ENCODE data around the gene SFMBT1. TPM values are rescaled to one million over a fixed set of nuclear protein-coding genes. Genes with fewer than 3 reads are reported as not detected.

Gene SFMBT1
- total and polyA plus RNA-seq, 2 of the 8 experiments (the other 6 are each of a cell fraction or from before 2014, with no cell fraction given), result 8.1 to 16.8 TPM

GRCh38 chr3:53027254-53027844 is 18.5 kb downstream of the SFMBT1 start:
- Histone ChIP-seq H3K14ac (ENCODE audit: insufficient read length) (no peak overlapping the region), H3K36me3 (ENCODE audit: control insufficient read depth in 2 of 4, insufficient read depth in 4 of 4, low read length in 3 of 4) (no peaks in the 10 kb centered on the region), H2AK5ac (ENCODE audit: low read depth, low read length) (no peak overlapping the region), H3K4me2 (ENCODE audit: insufficient read depth in 1 of 2, low read depth in 2 of 2, low read length in 2 of 2) (no peak overlapping the region), H2AFZ (ENCODE audit: low read length) (no peak overlapping the region), H3K79me1 (ENCODE audit: low read depth, low read length) (peaks cover 5% of the 10 kb centered on the region), H3K4me1 (replicated peaks in 1 of 4; ENCODE audit: control insufficient read depth in 3 of 4, insufficient read depth in 4 of 4, low read length in 3 of 4) (peaks cover 2 to 17% (median 10%) of the 10 kb centered on the region in 4 experiments; a peak in 6 of 7 replicates), H4K20me1 (replicated peaks in 1 of 2; ENCODE audit: control insufficient read depth in 1 of 2, insufficient read depth in 2 of 2, low read length in 2 of 2) (no peaks in the 10 kb centered on the region), H2BK12ac (ENCODE audit: low read depth, low read length) (no peak overlapping the region), H3K4me3 (ENCODE audit: extremely low read depth in 1 of 4, insufficient read depth in 2 of 4, low read depth in 3 of 4, low read length in 4 of 4) (no peak overlapping the region), H4K8ac (ENCODE audit: extremely low read depth, insufficient read depth, low read length) (no peak overlapping the region), H2BK5ac (ENCODE audit: low read depth, low read length) (no peak overlapping the region), H3K4ac (replicated peaks; ENCODE audit: insufficient read length, low read depth, low read length) (no peak overlapping the region), H3K18ac (ENCODE audit: extremely low read depth, low read length) (no peak overlapping the region), H3K9ac (replicated peaks in 1 of 4; ENCODE audit: extremely low read depth in 1 of 4, low read depth in 3 of 4, low read length in 3 of 4) (no peak overlapping the region), H3K23me2 (ENCODE audit: low read depth, low read length) (no peaks in the 10 kb centered on the region), H2BK20ac (ENCODE audit: low read length) (no peak overlapping the region), H3K23ac (ENCODE audit: insufficient read length) (no peak overlapping the region), H3K27me3 (replicated peaks in 1 of 4; ENCODE audit: control insufficient read depth in 3 of 4, extremely low read depth in 1 of 4, insufficient read depth in 3 of 4, low read length in 3 of 4) (no peaks in the 10 kb centered on the region), H2BK15ac (ENCODE audit: low read length) (no peak overlapping the region), H3K9me3 (ENCODE audit: insufficient read depth in 2 of 2, low read depth in 1 of 2, low read length in 1 of 2) (no peaks in the 10 kb centered on the region), H3K56ac (replicated peaks; ENCODE audit: insufficient read length, low read depth, low read length) (no peak overlapping the region), H2BK120ac (replicated peaks; ENCODE audit: low read depth, low read length) (no peak overlapping the region), H3K27ac (ENCODE audit: low read depth, low read length) (no peak overlapping the region), H3K79me2 (ENCODE audit: control insufficient read depth in 1 of 2, insufficient read depth in 2 of 2, low read length in 2 of 2) (peaks cover 0 to 56% of the 10 kb centered on the region in 2 experiments; a peak in 2 of 4 replicates), H4K91ac (replicated peaks; ENCODE audit: insufficient read length, low read length) (no peak overlapping the region), H4K5ac (ENCODE audit: insufficient read length, low read depth, low read length) (no peak overlapping the region)
- ChIA-PET POLR2A (ENCODE audit: partially characterized antibody) (interaction anchor here (1.2 to 2.3 kb wide), 3 partner anchors 17 to 46 kb away, joined by 6 to 7 read pairs (median 6); partner anchors contain the start of gene SFMBT1), CTCF (ENCODE audit: partially characterized antibody) (interaction anchor here (0.6 to 2.3 kb wide), 8 partner anchors 10 to 92 kb away, joined by 3 to 6 read pairs (median 5); no protein-coding TSS in a partner anchor)
- FAIRE-seq (no peak), DNase-seq (ENCODE audit: low read depth in 1 of 2, low spot score in 2 of 2) (no peak)
- WGBS, 2 experiments (ENCODE audit: extremely low coverage in 1 of 2, insufficient coverage in 1 of 2, insufficient read length in 1 of 2, insufficient replicate concordance in 2 of 2, low coverage in 1 of 2, low lambda C conversion rate in 2 of 2, missing lambda C conversion rate in 1 of 2), result 87 to 100% methylated on average over 2 to 4 of the region's 4 CpGs
